ENCODE measurements around the gene SMPD4.

DNA sequence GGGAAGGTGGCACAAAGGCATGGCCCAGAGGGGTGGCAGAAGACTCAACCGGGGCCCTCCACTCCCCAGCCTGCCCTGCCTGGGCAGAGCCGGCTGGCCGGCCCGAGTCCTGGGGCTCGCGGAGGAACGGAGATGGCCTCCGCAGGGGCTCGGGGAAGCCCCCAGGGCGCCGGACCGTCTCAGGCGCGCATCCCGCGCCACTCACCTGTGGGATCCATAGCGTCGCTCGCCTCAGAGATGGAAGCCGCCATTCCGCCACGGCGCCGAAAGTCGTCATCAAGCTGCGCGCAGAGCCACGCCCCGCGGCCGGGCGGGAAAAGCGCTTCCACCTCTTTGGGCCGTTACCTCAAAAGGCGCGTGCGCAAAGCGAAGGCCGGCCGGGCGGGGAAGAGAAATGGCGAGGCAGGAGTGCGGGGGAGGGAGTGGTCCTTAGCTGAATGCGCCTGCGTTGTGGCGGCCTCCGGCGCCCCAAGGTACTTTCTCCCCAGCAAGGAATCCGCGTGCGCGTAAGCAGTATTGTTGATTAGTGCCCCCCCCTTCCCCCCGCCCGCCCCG lies at the start of gene SMPD4:
- TF ChIP-seq POLR2A (IDR thresholded peaks at IDR 0.05) = no peak
- TF ChIP-seq, protein P1, sequence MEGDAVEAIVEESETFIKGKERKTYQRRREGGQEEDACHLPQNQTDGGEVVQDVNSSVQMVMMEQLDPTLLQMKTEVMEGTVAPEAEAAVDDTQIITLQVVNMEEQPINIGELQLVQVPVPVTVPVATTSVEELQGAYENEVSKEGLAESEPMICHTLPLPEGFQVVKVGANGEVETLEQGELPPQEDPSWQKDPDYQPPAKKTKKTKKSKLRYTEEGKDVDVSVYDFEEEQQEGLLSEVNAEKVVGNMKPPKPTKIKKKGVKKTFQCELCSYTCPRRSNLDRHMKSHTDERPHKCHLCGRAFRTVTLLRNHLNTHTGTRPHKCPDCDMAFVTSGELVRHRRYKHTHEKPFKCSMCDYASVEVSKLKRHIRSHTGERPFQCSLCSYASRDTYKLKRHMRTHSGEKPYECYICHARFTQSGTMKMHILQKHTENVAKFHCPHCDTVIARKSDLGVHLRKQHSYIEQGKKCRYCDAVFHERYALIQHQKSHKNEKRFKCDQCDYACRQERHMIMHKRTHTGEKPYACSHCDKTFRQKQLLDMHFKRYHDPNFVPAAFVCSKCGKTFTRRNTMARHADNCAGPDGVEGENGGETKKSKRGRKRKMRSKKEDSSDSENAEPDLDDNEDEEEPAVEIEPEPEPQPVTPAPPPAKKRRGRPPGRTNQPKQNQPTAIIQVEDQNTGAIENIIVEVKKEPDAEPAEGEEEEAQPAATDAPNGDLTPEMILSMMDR (IDR thresholded peaks at IDR 0.05) = no peak
